HG02870 (cell line): ENCODE data around the gene PCDHGA10.
"Not testable (repeated sequence)": the region's sequence is repeated elsewhere in the genome, so short reads cannot be mapped to it uniquely, and the experiment has no call there.

Experiments used
- ATAC-seq: cut with Tn5 transposase; IDR thresholded peaks from one replicate; pipeline ENCODE4 v1.9.1; 2021; ENCODE audit warnings: mild to moderate bottlenecking, moderate library complexity; ENCODE audit not compliant: unreplicated experiment

The PCDHGA10 gene

GRCh38 chr5:141392429-141393198 is 20.2 kb upstream of the PCDHGA10 start, which contains the start of gene PCDHGA8:
Gene PCDHGA8, plus strand, starts transcription at chr5:141392633. Its CDS starts 181 bp downstream, at chr5:141392814.
- no peak for ATAC-seq

- no peak for ATAC-seq
Measured at GRCh38 chr5:141393267-141393666, 19.5 kb upstream of the PCDHGA10 start.

- not testable (repeated sequence) for ATAC-seq
Measured at GRCh38 chr5:141394401-141395187, 18.2 kb upstream of the PCDHGA10 start.

GRCh38 chr5:141397756-141398551 is 14.8 kb upstream of the PCDHGA10 start, which contains the start of gene PCDHGB5:
Gene PCDHGB5, plus strand, starts transcription at chr5:141397947. Its CDS starts 181 bp downstream, at chr5:141398128.
- ATAC-seq = peak; percentile 84

- ATAC-seq = no peak
Measured at GRCh38 chr5:141398608-141399007, 14.2 kb upstream of the PCDHGA10 start.

- ATAC-seq = no peak
Measured at GRCh38 chr5:141399555-141400258, 13.1 kb upstream of the PCDHGA10 start.

- no peak for ATAC-seq
Measured at GRCh38 chr5:141402553-141403243, 10.1 kb upstream of the PCDHGA10 start, which contains the start of gene PCDHGA9. Gene PCDHGA9, plus strand, starts transcription at chr5:141402778. Its CDS starts 175 bp downstream, at chr5:141402953.

- no peak for ATAC-seq
Measured at GRCh38 chr5:141403387-141403786, 9.4 kb upstream of the PCDHGA10 start.

- ATAC-seq = peak; percentile 69
Measured at GRCh38 chr5:141407790-141408505, 4.8 kb upstream of the PCDHGA10 start, which contains the start of gene PCDHGB6. Gene PCDHGB6, plus strand, starts transcription at chr5:141408021. Its CDS starts 182 bp downstream, at chr5:141408203.

GRCh38 chr5:141409598-141410306 is 3.0 kb upstream of the PCDHGA10 start:
- no peak for ATAC-seq

GRCh38 chr5:141411575-141411974 is 1.2 kb upstream of the PCDHGA10 start:
- ATAC-seq = no peak

GRCh38 chr5:141413540-141414069 is 818 bp downstream of the PCDHGA10 start:
- ATAC-seq = no peak

- ATAC-seq = not testable (repeated sequence)
Measured at GRCh38 chr5:141414548-141415274, 1.9 kb downstream of the PCDHGA10 start.

GRCh38 chr5:141415275-141415618 is 2.5 kb downstream of the PCDHGA10 start:
- ATAC-seq = not testable (repeated sequence)

- peak; percentile 51 for ATAC-seq
Measured at GRCh38 chr5:141417494-141418172, 4.8 kb downstream of the PCDHGA10 start, which contains the start of gene PCDHGB7. Gene PCDHGB7, plus strand, starts transcription at chr5:141417677. Its CDS starts 183 bp downstream, at chr5:141417860.

- ATAC-seq = no peak
Measured at GRCh38 chr5:141419074-141419880, 6.5 kb downstream of the PCDHGA10 start.
